Keratinocyte (primary cell): ENCODE measurements around the gene MYO7B. TPM values are rescaled to one million over a fixed set of nuclear protein-coding genes. Genes with fewer than 3 reads are reported as not detected.

ENCODE experiments used
- DNase-seq: peaks from one replicate; pipeline ENCODE4 v3.0.0-alpha.2; 2011; ENCODE audit warnings: low read depth, missing footprints, low spot score
- FAIRE-seq: peaks from 2 replicates; lab custom pipeline; 2011; peaks lifted over from hg19 to GRCh38; lab: Jason Lieb, UNC
- H2AFZ ChIP-seq: 2 replicates; pipeline ENCODE4 v1.6.0; 2012; ENCODE audit warnings: low read length, control low read depth, inconsistent platforms; ENCODE audit not compliant: control insufficient read depth
- H3K27ac ChIP-seq: 2 replicates; pipeline ENCODE4 v1.5.1; 2011; ENCODE audit warnings: low read length; ENCODE audit not compliant: control insufficient read depth, insufficient read depth
- H3K27me3 ChIP-seq: 3 replicates; pipeline ENCODE4 v1.6.0; 2011; ENCODE audit warnings: low read length; ENCODE audit not compliant: control insufficient read depth, insufficient read depth; ENCODE audit errors: extremely low read depth
- H3K36me3 ChIP-seq, 2 experiments: 2 replicates in 1 of 2; 3 replicates in 1 of 2; pipeline ENCODE4 v1.5.1; 2011; ENCODE audit warnings: low read length in 2 of 2, mild to moderate bottlenecking in 1 of 2; ENCODE audit not compliant: control insufficient read depth in 2 of 2, insufficient read depth in 2 of 2; ENCODE audit errors: extremely low read depth in 1 of 2
- H3K4me1 ChIP-seq: 3 replicates; pipeline ENCODE4 v1.5.1; 2011; ENCODE audit warnings: low read length; ENCODE audit not compliant: control insufficient read depth, insufficient read depth; ENCODE audit errors: extremely low read depth
- H3K4me2 ChIP-seq: 3 replicates; pipeline ENCODE4 v1.6.0; 2011; ENCODE audit warnings: low read depth, low read length; ENCODE audit not compliant: control insufficient read depth, insufficient read depth; ENCODE audit errors: extremely low read depth
- H3K4me3 ChIP-seq, 3 experiments: fragments of 200-600 bp in 1 of 3; sonication (generic) in 1 of 3; 2 replicates in 2 of 3; 3 replicates in 1 of 3; pipeline ENCODE4 v1.5.1; 2011 to 2016; ENCODE audit warnings: low read length in 3 of 3, mild to moderate bottlenecking in 3 of 3, control low read depth in 2 of 3, inconsistent platforms in 1 of 3, low read depth in 1 of 3, mixed read lengths in 1 of 3, mixed run types in 1 of 3, moderate library complexity in 1 of 3; ENCODE audit not compliant: control insufficient read depth in 2 of 3, insufficient read depth in 2 of 3; ENCODE audit errors: extremely low read depth in 1 of 3
- H3K79me2 ChIP-seq: 2 replicates; pipeline ENCODE4 v1.6.0; 2012; ENCODE audit warnings: low read length; ENCODE audit not compliant: control insufficient read depth, insufficient read depth
- H3K9ac ChIP-seq: 3 replicates; pipeline ENCODE4 v1.6.0; 2011; ENCODE audit warnings: low read length; ENCODE audit not compliant: control insufficient read depth, insufficient read depth; ENCODE audit errors: extremely low read depth
- H3K9me1 ChIP-seq: 3 replicates; pipeline ENCODE4 v1.6.0; 2011; ENCODE audit warnings: low read length; ENCODE audit not compliant: control insufficient read depth, insufficient read depth; ENCODE audit errors: extremely low read depth
- H3K9me3 ChIP-seq: 2 replicates; pipeline ENCODE4 v1.5.1; 2012; ENCODE audit warnings: low read depth, low read length; ENCODE audit not compliant: control insufficient read depth
- H4K20me1 ChIP-seq: 3 replicates; pipeline ENCODE4 v1.6.0; 2011; ENCODE audit warnings: low read length; ENCODE audit not compliant: control insufficient read depth, insufficient read depth; ENCODE audit errors: extremely low read depth
- CTCF ChIP-seq, 3 experiments: IDR thresholded peaks in 1 of 3; conservative IDR thresholded peaks in 1 of 3; optimal IDR thresholded peaks in 1 of 3; 2 replicates in 2 of 3; 3 replicates in 1 of 3; pipeline versions ENCODE3 to v1.5.1; 2011; ENCODE audit warnings: low read length in 3 of 3, mild to moderate bottlenecking in 3 of 3, moderate library complexity in 2 of 3, control low read depth in 1 of 3, inconsistent platforms in 1 of 3; ENCODE audit not compliant: insufficient read depth in 2 of 3; ENCODE audit errors: extremely low read depth in 1 of 3
- EZH2 ChIP-seq: IDR thresholded peaks from one replicate; pipeline ENCODE4 v1.6.1; 2012; ENCODE audit warnings: inconsistent platforms, mild to moderate bottlenecking, low read length, moderate library complexity
- dilution Hi-C: fragments of 300-500 bp; cut with MboI; formaldehyde crosslinking; loops from one replicate; pipeline ENCODE4 v1.7.0; 2020; ENCODE audit warnings: low sequenced_read_pairs; ENCODE audit not compliant: extremely low pct_ligation_motif_present
- polyA plus RNA-seq, 5 experiments: library from polyadenylated mRNA; depleted of rRNA in 3 of 5; stranded (reverse) in 3 of 5; stranded (forward) in 1 of 5; unstranded in 1 of 5; fragments of >200 nt; gene quantifications; 1 replicate in 1 of 5; 2 replicates in 3 of 5; 3 replicates in 1 of 5; pipeline versions ENCODE4 v1.2.1 to v1.2.3, GENCODE V29; 2011 to 2012; ENCODE audit warnings: missing spikeins in 2 of 5, low read depth in 1 of 5, low replicate concordance in 1 of 5

The MYO7B gene
- polyA plus RNA-seq, 1 donor (not counting 4 experiments of a cell fraction or from before 2014, with no cell fraction given), result not detected

- Histone ChIP-seq H3K4me3 (no peak overlapping the region), H3K4me2 (no peak overlapping the region), H3K79me2 (no peaks in the 10 kb centered on the region), H3K36me3 (no peaks in the 10 kb centered on the region), H2AFZ (no peak overlapping the region), H3K9me1 (no peaks in the 10 kb centered on the region), H3K27me3 (no peaks in the 10 kb centered on the region), H3K4me1 (no peaks in the 10 kb centered on the region), H3K27ac (no peak overlapping the region), H4K20me1 (no peaks in the 10 kb centered on the region), H3K9ac (no peak overlapping the region), H3K9me3 (no peaks in the 10 kb centered on the region)
- no peak for TF ChIP-seq CTCF (optimal IDR thresholded peaks at IDR 0.05 in 1 of 3, IDR thresholded peaks at IDR 0.05 in 1 of 3, conservative IDR thresholded peaks at IDR 0.05 in 1 of 3; ENCODE audit: extremely low read depth in 1 of 3, insufficient read depth in 2 of 3, low read length in 3 of 3)
- no peak for TF ChIP-seq EZH2
- dilution Hi-C loops, result loop anchor here (25.0 kb wide), 1 partner anchor 95 kb away; the partner anchor contains the start of gene LIMS2
- DNase-seq (no peak), FAIRE-seq (no peak)
Measured at GRCh38 chr2:127592761-127593227, 57.3 kb downstream of the MYO7B start.

GRCh38 chr2:127593228-127594115 is 58.0 kb downstream of the MYO7B start:
- no peak overlapping the region for H2AFZ ChIP-seq
- no peaks in the 10 kb centered on the region for H3K9me1 ChIP-seq
- no peak overlapping the region for H3K9ac ChIP-seq
- H3K9me3 ChIP-seq, result no peaks in the 10 kb centered on the region
- no peak for TF ChIP-seq CTCF (optimal IDR thresholded peaks at IDR 0.05 in 1 of 3, IDR thresholded peaks at IDR 0.05 in 1 of 3, conservative IDR thresholded peaks at IDR 0.05 in 1 of 3; ENCODE audit: extremely low read depth in 1 of 3, insufficient read depth in 2 of 3, low read length in 3 of 3)
- no peak for TF ChIP-seq EZH2
- no peaks in the 10 kb centered on the region for H4K20me1 ChIP-seq
- dilution Hi-C loops, result loop anchor here (25.0 kb wide), 1 partner anchor 94 kb away; the partner anchor contains the start of gene LIMS2
- no peaks in the 10 kb centered on the region for H3K79me2 ChIP-seq
- H3K36me3 ChIP-seq, result no peaks in the 10 kb centered on the region
- DNase-seq (no peak), FAIRE-seq (no peak)
- H3K4me1 ChIP-seq, result no peaks in the 10 kb centered on the region
- H3K27ac ChIP-seq, result no peak overlapping the region
- H3K27me3 ChIP-seq, result no peaks in the 10 kb centered on the region
- no peak overlapping the region for H3K4me2 ChIP-seq
- H3K4me3 ChIP-seq, result no peak overlapping the region
